ENCODE results near the gene DEPDC5.

DEPDC5 gene

GRCh38 chr22:31933406-31933805 is 179.6 kb downstream of the DEPDC5 start:
- no peak for TF ChIP-seq CTCF (IDR thresholded peaks at IDR 0.05)
- no peaks in the 10 kb centered on the region for H3K36me3 ChIP-seq
- intact Hi-C loops (cut with DNase I; ENCODE audit: low total_unique reads): no loop called here
- no peaks in the 10 kb centered on the region for H3K9me3 ChIP-seq
- no peaks in the 10 kb centered on the region for H3K4me1 ChIP-seq
- no peak for DNase-seq
- no peak overlapping the region for H3K4me3 ChIP-seq
- no peaks in the 10 kb centered on the region for H3K27me3 ChIP-seq
- no peak overlapping the region for H3K27ac ChIP-seq

DNA sequence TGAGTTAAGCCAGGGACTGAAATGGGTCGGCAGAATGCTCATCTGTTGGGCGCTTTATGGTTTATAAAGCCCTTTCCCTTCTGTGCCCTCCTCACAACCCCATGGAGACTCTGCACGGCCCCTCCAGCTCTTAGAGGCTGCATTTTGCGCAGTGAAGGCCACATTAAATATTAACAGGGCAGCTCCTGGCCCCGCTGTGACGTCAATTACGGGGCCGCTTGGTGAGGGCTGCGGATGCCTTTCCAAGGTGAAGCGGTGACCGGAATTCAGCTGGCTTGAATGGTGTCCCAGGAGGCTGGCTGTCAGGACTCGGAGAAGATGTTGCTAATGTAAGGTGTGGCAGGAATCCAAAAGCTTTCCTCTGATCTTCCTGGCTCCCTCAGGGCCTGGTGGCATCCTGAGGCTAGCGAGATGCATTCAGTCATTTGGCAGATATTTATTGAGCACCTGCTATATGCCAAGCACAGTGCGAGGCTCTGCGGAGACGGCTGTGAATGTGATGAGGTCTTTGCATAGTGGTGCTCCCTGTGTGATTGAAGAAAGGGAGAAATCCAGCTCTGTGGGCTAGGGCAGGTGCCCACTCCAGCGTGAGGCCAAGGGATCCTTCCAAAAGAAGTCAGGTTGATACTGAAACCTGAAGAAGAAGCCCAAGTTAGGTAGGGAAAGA is 180.1 kb downstream of the DEPDC5 start:
- H3K4me1 ChIP-seq: no peaks in the 10 kb centered on the region
- intact Hi-C loops (cut with DNase I; ENCODE audit: low total_unique reads): no loop called here
- no peak for DNase-seq
- no peaks in the 10 kb centered on the region for H3K27me3 ChIP-seq
- TF ChIP-seq CTCF (IDR thresholded peaks at IDR 0.05): no peak
- no peaks in the 10 kb centered on the region for H3K36me3 ChIP-seq
- H3K9me3 ChIP-seq: no peaks in the 10 kb centered on the region
- no peak overlapping the region for H3K27ac ChIP-seq
- no peak overlapping the region for H3K4me3 ChIP-seq

DNA sequence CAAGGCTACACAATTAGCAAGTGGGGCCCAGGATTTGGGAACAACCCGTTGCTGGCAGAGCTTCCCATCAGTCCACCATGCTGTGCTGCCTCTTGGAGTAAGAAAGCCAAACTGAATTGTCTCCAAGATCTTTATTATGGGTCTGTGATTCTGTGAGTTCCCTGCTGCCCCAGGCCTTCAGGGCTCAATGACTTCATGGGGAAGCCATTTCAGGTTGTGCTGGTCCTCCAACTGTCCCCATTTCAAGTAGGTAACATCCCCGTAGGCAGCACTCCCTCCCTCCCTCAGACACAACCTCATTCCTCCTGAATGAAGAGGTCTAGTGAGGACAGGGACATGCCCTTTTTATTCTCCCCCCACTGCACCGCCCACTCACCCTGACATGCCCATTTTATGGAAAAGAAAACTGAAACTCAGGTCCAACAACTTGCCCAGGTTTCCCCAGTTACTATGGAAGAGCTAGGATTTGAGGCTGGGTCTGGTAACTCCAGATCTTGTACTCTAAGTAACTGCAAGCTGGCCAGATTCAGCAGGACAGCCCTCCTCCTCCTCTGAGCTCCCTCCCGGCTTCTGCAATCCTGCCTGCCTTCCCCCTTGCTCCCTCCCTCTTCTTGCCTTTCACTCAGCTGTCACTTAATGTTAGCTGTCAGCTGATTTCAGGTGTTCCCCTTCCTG is 182.3 kb downstream of the DEPDC5 start:
- no peak for DNase-seq

DNA sequence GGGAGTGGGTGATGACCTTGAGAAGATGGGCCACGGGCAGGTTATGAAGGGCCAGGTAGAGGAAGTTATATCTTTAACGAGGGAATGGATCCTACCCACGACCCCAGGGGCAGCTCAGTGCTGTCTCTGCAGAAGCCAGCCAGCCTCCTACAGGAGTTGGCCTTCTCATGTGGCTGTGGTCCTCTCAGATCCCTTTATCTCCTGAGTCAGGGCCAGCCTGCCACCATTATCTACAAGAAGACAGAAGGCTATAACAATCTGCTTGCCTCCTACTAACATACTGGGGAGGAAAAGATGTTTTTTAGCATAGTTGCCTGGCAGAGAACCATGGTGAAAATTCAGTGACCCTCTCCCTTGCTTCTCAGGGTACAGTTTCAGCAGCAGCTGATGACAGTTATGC is 183.5 kb downstream of the DEPDC5 start:
- Histone ChIP-seq H3K4me1 (no peaks in the 10 kb centered on the region), H3K36me3 (no peaks in the 10 kb centered on the region), H3K4me3 (no peak overlapping the region), H3K9me3 (no peaks in the 10 kb centered on the region), H3K27ac (no peak overlapping the region), H3K27me3 (no peaks in the 10 kb centered on the region)
- intact Hi-C loops (cut with DNase I; ENCODE audit: low total_unique reads): no loop called here
- DNase-seq: no peak
- no peak for TF ChIP-seq CTCF (IDR thresholded peaks at IDR 0.05)

More for the DNA sequence above, 182.3 kb downstream of the DEPDC5 start:
- intact Hi-C loops (cut with DNase I; ENCODE audit: low total_unique reads): no loop called here
- H3K9me3 ChIP-seq: no peaks in the 10 kb centered on the region
- H3K36me3 ChIP-seq: no peaks in the 10 kb centered on the region
- no peak overlapping the region for H3K4me3 ChIP-seq
- H3K4me1 ChIP-seq: no peaks in the 10 kb centered on the region
- no peak for TF ChIP-seq CTCF (IDR thresholded peaks at IDR 0.05)
- H3K27ac ChIP-seq: no peak overlapping the region
- no peaks in the 10 kb centered on the region for H3K27me3 ChIP-seq

- Histone ChIP-seq H3K4me3 (no peak overlapping the region), H3K27ac (no peak overlapping the region), H3K27me3 (no peaks in the 10 kb centered on the region), H3K9me3 (no peaks in the 10 kb centered on the region), H3K4me1 (peaks cover 0 to 2% (median under 1%) of the 10 kb centered on the region in 4 donors), H3K36me3 (no peaks in the 10 kb centered on the region)
- DNase-seq: no peak
- TF ChIP-seq CTCF (IDR thresholded peaks at IDR 0.05): no peak
- intact Hi-C loops (cut with DNase I; ENCODE audit: low total_unique reads): no loop called here
These were observed 184.5 kb downstream of the DEPDC5 start for GRCh38 chr22:31938296-31938695.

All from tibial artery (tissue), 4 donors.